GM12878 (cell line): Measurements from ENCODE around the gene IL26. TPM values are rescaled to one million over a fixed set of nuclear protein-coding genes. Genes with fewer than 3 reads are reported as not detected.

Experiments
- BCLAF1 ChIP-seq: fragments of 450-650 bp; IDR thresholded peaks from 2 replicates; pipeline ENCODE4 v1.6.1; 2017; ENCODE audit warnings: antibody characterized with exemption, mild to moderate bottlenecking, moderate library complexity
- HDAC2 ChIP-seq: fragments of 200-600 bp; sonication (generic); IDR thresholded peaks from 2 replicates; pipeline ENCODE4 v1.6.1; 2017
- MEF2B ChIP-seq: fragments of 450-650 bp; IDR thresholded peaks from 2 replicates; pipeline ENCODE4 v1.6.1; 2018; ENCODE audit warnings: mild to moderate bottlenecking, moderate library complexity; ENCODE audit not compliant: partially characterized antibody, poor library complexity, severe bottlenecking
- MLLT1 ChIP-seq: fragments of 450-650 bp; IDR thresholded peaks from 2 replicates; pipeline ENCODE4 v1.6.1; 2016; ENCODE audit warnings: mild to moderate bottlenecking
- MYC ChIP-seq: IDR thresholded peaks from 2 replicates; pipeline ENCODE4 v1.6.1; 2011; ENCODE audit warnings: mild to moderate bottlenecking, low read length, moderate library complexity, inconsistent platforms; ENCODE audit not compliant: insufficient read depth, insufficient replicate concordance, insufficient read length, severe bottlenecking
- NKRF ChIP-seq: fragments of 450-650 bp; conservative IDR thresholded peaks from 2 replicates; pipeline ENCODE4 v1.6.1; 2017; ENCODE audit warnings: mild to moderate bottlenecking, moderate library complexity
- RAD21 ChIP-seq: IDR thresholded peaks from 2 replicates; pipeline ENCODE4 v1.6.1; 2011; ENCODE audit warnings: mild to moderate bottlenecking, low read depth, low read length, moderate library complexity; ENCODE audit not compliant: insufficient read depth
- SKIL ChIP-seq: fragments of 450-650 bp; IDR thresholded peaks from 2 replicates; pipeline ENCODE4 v1.6.1; 2017; ENCODE audit warnings: mild to moderate bottlenecking, low read depth, inconsistent platforms; ENCODE audit not compliant: poor library complexity, severe bottlenecking
- SMAD5 ChIP-seq: IDR thresholded peaks from 2 replicates; pipeline ENCODE4 v1.6.1; 2016; ENCODE audit warnings: antibody characterized with exemption, low read depth
- SPI1 ChIP-seq: IDR thresholded peaks from 2 replicates; pipeline ENCODE4 v1.6.1; 2011; ENCODE audit warnings: low read depth, mild to moderate bottlenecking, low read length, moderate library complexity, borderline replicate concordance; ENCODE audit not compliant: insufficient read depth
- USF1 ChIP-seq: IDR thresholded peaks from 2 replicates; pipeline ENCODE4 v1.6.1; 2011; ENCODE audit warnings: borderline replicate concordance, low read depth, mild to moderate bottlenecking, moderate library complexity, mixed read lengths, low read length; ENCODE audit not compliant: insufficient read depth; ENCODE audit errors: extremely low read length
- polyA plus RNA-seq, 11 experiments: library from polyadenylated mRNA; depleted of rRNA in 4 of 11; unstranded in 6 of 11; stranded (reverse) in 5 of 11; fragments of >200 nt; fragmentation: Nextera tagmentation in 4 of 11; fragmentation: Illumina TruSeq in 1 of 11; extraction: Ambion mirVana in 4 of 11; extraction: Trizol in 1 of 11; gene quantifications; 1 replicate in 1 of 11; 2 replicates in 10 of 11; pipeline versions ENCODE4 v1.2.1 to v1.2.3, GENCODE V29; 2011 to 2016; ENCODE audit warnings: inconsistent platforms in 2 of 11, missing spikeins in 2 of 11, low read depth in 1 of 11
- total RNA-seq, 4 experiments: library from RNA; depleted of rRNA in 3 of 4; stranded (reverse); fragments of >200 nt in 3 of 4; fragmentation: Illumina TruSeq in 1 of 4; extraction: Trizol in 1 of 4; gene quantifications; 2 replicates each; pipeline versions ENCODE4 v1.2.1 to v1.2.3, GENCODE V29; 2013 to 2021

IL26 gene
- total and polyA plus RNA-seq, 10 of the 15 experiments (the other 5 are each of a cell fraction or from before 2014, with no cell fraction given): not detected

- no peak for TF ChIP-seq BCLAF1
- TF ChIP-seq MLLT1: no peak
- TF ChIP-seq SKIL: no peak
- no peak for TF ChIP-seq NKRF
- no peak for TF ChIP-seq HDAC2
- no peak for TF ChIP-seq USF1
- TF ChIP-seq MYC: no peak
- TF ChIP-seq RAD21: no peak
- TF ChIP-seq MEF2B: no peak
- no peak for TF ChIP-seq SMAD5
- no peak for TF ChIP-seq SPI1
Measured at GRCh38 chr12:68253504-68253903, 27.9 kb upstream of the IL26 start, which contains the start of gene IL22 (continued).
